Right atrium auricular region (tissue), 2 donors: ENCODE results near the gene SLCO4A1. TPM values are rescaled to one million over a fixed set of nuclear protein-coding genes. Genes with fewer than 3 reads are reported as not detected.

Source experiments
- DNase-seq: peaks from one replicate; pipeline ENCODE4 v3.0.0-alpha.2; 2019; ENCODE audit warnings: low spot score
- H3K27ac ChIP-seq, 2 donors: fragments of 200-600 bp; sonication (generic); 1 replicate in 1 of 2; 2 replicates in 1 of 2; pipeline ENCODE4 v1.5.1; 2016 to 2019
- H3K27me3 ChIP-seq, 2 donors: fragments of 200-600 bp; sonication (generic); one replicate each; pipeline versions ENCODE4 v1.5.1 to v1.6.0; 2017 to 2019
- H3K36me3 ChIP-seq: fragments of 200-600 bp; sonication (generic); one replicate; pipeline ENCODE4 v1.5.1; 2016
- H3K4me1 ChIP-seq, 2 donors: fragments of 200-600 bp; sonication (generic); one replicate each; pipeline versions ENCODE4 v1.5.1 to v1.6.0; 2017 to 2019
- H3K4me3 ChIP-seq, 2 donors: fragments of 200-600 bp; sonication (generic); 1 replicate in 1 of 2; 2 replicates in 1 of 2; pipeline ENCODE4 v1.5.1; 2017 to 2019; ENCODE audit warnings: mild to moderate bottlenecking in 1 of 2, moderate library complexity in 1 of 2
- H3K9me3 ChIP-seq, 2 donors: fragments of 200-600 bp; sonication (generic); one replicate each; pipeline ENCODE4 v1.5.1; 2019
- total RNA-seq, 2 donors: library from RNA; depleted of rRNA; stranded (reverse); fragments of >200 nt; gene quantifications; one replicate each; pipeline ENCODE4 v1.1.0, GENCODE V29; 2016
- TF ChIP-seq, protein P1 (sequence below), 2 donors: fragments of 200-600 bp; sonication (generic); IDR thresholded peaks; one replicate each; pipeline ENCODE4 v1.5.1; 2019; ENCODE audit warnings: antibody characterized with exemption in 2 of 2

The SLCO4A1 gene
- total RNA-seq, 2 donors from 2014 or later, result 13.4 to 19.8 TPM

- H3K36me3 ChIP-seq, result no peaks in the 10 kb centered on the region
- no peak for DNase-seq
- H3K27me3 ChIP-seq, result peaks cover 0 to 7% of the 10 kb centered on the region in 2 donors
- no peak overlapping the region for H3K27ac ChIP-seq
- no peak overlapping the region for H3K4me3 ChIP-seq
- TF ChIP-seq, protein P1, sequence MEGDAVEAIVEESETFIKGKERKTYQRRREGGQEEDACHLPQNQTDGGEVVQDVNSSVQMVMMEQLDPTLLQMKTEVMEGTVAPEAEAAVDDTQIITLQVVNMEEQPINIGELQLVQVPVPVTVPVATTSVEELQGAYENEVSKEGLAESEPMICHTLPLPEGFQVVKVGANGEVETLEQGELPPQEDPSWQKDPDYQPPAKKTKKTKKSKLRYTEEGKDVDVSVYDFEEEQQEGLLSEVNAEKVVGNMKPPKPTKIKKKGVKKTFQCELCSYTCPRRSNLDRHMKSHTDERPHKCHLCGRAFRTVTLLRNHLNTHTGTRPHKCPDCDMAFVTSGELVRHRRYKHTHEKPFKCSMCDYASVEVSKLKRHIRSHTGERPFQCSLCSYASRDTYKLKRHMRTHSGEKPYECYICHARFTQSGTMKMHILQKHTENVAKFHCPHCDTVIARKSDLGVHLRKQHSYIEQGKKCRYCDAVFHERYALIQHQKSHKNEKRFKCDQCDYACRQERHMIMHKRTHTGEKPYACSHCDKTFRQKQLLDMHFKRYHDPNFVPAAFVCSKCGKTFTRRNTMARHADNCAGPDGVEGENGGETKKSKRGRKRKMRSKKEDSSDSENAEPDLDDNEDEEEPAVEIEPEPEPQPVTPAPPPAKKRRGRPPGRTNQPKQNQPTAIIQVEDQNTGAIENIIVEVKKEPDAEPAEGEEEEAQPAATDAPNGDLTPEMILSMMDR (IDR thresholded peaks at IDR 0.05), result no peak
- H3K9me3 ChIP-seq, result no peaks in the 10 kb centered on the region
- H3K4me1 ChIP-seq, result peaks cover 0 to 11% of the 10 kb centered on the region in 2 donors
Observed at GRCh38 chr20:62702895-62703852, 60.9 kb downstream of the SLCO4A1 start.

- no peak overlapping the region for H3K27ac ChIP-seq
- H3K4me1 ChIP-seq, result peaks cover 0 to 15% of the 10 kb centered on the region in 2 donors
- peaks cover 0 to 11% of the 10 kb centered on the region in 2 donors for H3K27me3 ChIP-seq
- H3K4me3 ChIP-seq, result no peak overlapping the region
- H3K9me3 ChIP-seq, result no peaks in the 10 kb centered on the region
- no peaks in the 10 kb centered on the region for H3K36me3 ChIP-seq
- no peak for DNase-seq
- TF ChIP-seq, protein P1 (IDR thresholded peaks at IDR 0.05), result no peak
Observed at GRCh38 chr20:62703853-62704228, 61.5 kb downstream of the SLCO4A1 start.

DNA sequence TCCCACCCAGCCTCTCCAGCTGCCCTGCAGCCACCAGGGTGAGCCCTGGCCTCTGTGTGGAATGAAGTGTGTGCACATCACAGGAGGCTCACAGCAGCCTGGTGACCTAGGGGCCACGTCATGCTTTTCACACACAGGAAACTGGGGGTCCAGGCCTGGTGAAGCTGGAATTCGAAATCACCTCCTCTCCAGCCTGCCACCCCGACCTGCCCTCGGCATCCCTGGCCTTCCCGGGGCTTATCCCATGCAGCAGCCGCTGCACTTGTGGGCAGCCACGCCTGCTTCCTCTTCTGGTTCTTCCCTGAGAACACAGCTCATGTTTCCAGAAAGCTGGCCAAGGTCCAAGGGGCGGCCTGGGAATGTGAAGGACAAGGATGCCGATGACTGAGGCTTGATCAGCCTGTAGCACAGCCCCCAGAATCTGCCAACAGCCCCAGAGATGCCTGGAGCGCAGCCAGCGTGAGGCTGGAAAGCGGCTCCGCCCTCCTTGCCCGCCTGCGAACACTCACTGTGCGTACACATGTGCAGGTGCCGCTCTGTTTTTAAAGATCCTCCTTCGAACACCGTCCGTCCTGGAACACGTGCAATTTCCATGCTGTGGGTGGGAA is 62.1 kb downstream of the SLCO4A1 start:
- peak; percentile 86 for DNase-seq
- Histone ChIP-seq H3K4me1 (peaks cover 0 to 16% of the 10 kb centered on the region in 2 donors), H3K4me3 (no peak overlapping the region), H3K27me3 (peaks cover 1 to 17% of the 10 kb centered on the region in 2 donors), H3K27ac (no peak overlapping the region), H3K36me3 (no peaks in the 10 kb centered on the region), H3K9me3 (no peaks in the 10 kb centered on the region)
- TF ChIP-seq, protein P1 (IDR thresholded peaks at IDR 0.05), result no peak

GRCh38 chr20:62705627-62706026 is 63.3 kb downstream of the SLCO4A1 start:
- Histone ChIP-seq H3K36me3 (no peaks in the 10 kb centered on the region), H3K27me3 (peaks cover 5 to 27% of the 10 kb centered on the region in 2 donors), H3K27ac (no peak overlapping the region), H3K4me1 (peaks cover 0 to 16% of the 10 kb centered on the region in 2 donors), H3K9me3 (no peaks in the 10 kb centered on the region), H3K4me3 (no peak overlapping the region)
- TF ChIP-seq, protein P1 (IDR thresholded peaks at IDR 0.05), result no peak
- DNase-seq, result no peak

DNA sequence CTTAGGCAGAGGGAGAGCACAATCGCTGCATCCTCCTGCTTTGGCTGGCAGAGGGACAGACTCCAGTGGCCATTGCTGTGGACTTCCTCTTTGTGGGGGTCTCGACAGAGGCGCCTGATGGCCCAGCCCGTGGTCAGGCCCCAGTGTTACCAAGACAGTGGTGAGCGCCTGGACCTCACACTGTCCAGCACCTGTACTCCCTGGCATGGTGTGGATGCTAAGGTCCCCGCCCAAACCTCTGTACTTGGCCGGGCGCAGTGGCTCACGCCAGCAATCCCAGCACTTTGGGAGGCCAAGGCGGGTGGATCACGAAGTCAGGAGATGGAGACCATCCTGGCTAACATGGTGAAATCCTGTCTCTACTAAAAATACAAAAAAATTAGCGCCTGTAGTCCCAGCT is 64.0 kb downstream of the SLCO4A1 start:
- Histone ChIP-seq H3K36me3 (no peaks in the 10 kb centered on the region), H3K27ac (no peak overlapping the region), H3K4me3 (no peak overlapping the region), H3K4me1 (peaks cover 0 to 17% of the 10 kb centered on the region in 2 donors), H3K27me3 (peaks cover 5 to 34% of the 10 kb centered on the region in 2 donors), H3K9me3 (no peaks in the 10 kb centered on the region)
- DNase-seq, result no peak
- TF ChIP-seq, protein P1 (IDR thresholded peaks at IDR 0.05), result no peak
